SK-N-SH treated with all-trans-retinoic acid at 6 μM for 48 hours (cell line): ENCODE results near the gene CD84.

Experiments used
- ARNTL ChIP-seq: fragments of 450-650 bp; formaldehyde crosslinking; IDR thresholded peaks from 2 replicates; pipeline ENCODE4 v1.5.0; 2020; ENCODE audit warnings: low read depth, mild to moderate bottlenecking, moderate library complexity, borderline replicate concordance
- ESRRG ChIP-seq: fragments of 250-450 bp; sonication (Bioruptor Pico); IDR thresholded peaks from 2 replicates; pipeline ENCODE4 v1.6.1; 2021; ENCODE audit warnings: mild to moderate bottlenecking
- ISL1 ChIP-seq: fragments of 250-450 bp; sonication (Bioruptor Pico); IDR thresholded peaks from 2 replicates; pipeline ENCODE4 v2.1.2; 2022; ENCODE audit warnings: mild to moderate bottlenecking, moderate library complexity
- ZFP3 ChIP-seq: fragments of 250-450 bp; sonication (Bioruptor Pico); IDR thresholded peaks from 2 replicates; pipeline ENCODE4 v1.5.0; 2020; ENCODE audit warnings: mild to moderate bottlenecking, moderate library complexity
- TF ChIP-seq, protein P1 (sequence below): fragments of 250-450 bp; sonication (Bioruptor Pico); IDR thresholded peaks from 2 replicates; pipeline ENCODE4 v1.5.1; 2020; ENCODE audit warnings: low read depth, mild to moderate bottlenecking, moderate library complexity

GRCh38 chr1:160539684-160539989 lies 39.7 kb downstream of the CD84 start:
- no peak for TF ChIP-seq ESRRG
- TF ChIP-seq ZFP3 (CRISPR knock-in tag) = no peak
- TF ChIP-seq, protein P1, sequence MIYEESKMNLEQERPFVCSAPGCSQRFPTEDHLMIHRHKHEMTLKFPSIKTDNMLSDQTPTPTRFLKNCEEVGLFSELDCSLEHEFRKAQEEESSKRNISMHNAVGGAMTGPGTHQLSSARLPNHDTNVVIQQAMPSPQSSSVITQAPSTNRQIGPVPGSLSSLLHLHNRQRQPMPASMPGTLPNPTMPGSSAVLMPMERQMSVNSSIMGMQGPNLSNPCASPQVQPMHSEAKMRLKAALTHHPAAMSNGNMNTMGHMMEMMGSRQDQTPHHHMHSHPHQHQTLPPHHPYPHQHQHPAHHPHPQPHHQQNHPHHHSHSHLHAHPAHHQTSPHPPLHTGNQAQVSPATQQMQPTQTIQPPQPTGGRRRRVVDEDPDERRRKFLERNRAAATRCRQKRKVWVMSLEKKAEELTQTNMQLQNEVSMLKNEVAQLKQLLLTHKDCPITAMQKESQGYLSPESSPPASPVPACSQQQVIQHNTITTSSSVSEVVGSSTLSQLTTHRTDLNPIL = no peak
- TF ChIP-seq ISL1 (CRISPR knock-in tag) = no peak
- TF ChIP-seq ARNTL (CRISPR knock-in tag) = no peak
